Body of pancreas (tissue), 4 donors: ENCODE measurements around the gene ABCD1.

Source experiments
- CTCF ChIP-seq, 7 experiments: fragments of 450-650 bp in 4 of 7; fragments of 200-600 bp in 3 of 7; sonication (generic) in 3 of 7; IDR thresholded peaks; one replicate each; pipeline ENCODE4 v1.5.1; 2016 to 2019; ENCODE audit warnings: antibody characterized with exemption in 7 of 7
- POLR2A ChIP-seq, 3 donors: fragments of 450-650 bp; IDR thresholded peaks; one replicate each; pipeline ENCODE4 v1.6.1; 2016; ENCODE audit warnings: antibody characterized with exemption in 3 of 3, mild to moderate bottlenecking in 2 of 3

- TF ChIP-seq CTCF (IDR thresholded peaks at IDR 0.05) (no peak), POLR2A (IDR thresholded peaks at IDR 0.05) (no peak)
These were observed 35.6 kb upstream of the ABCD1 start for GRCh38 chrX:153688911-153689590.
